Mucosa of descending colon (tissue), 3 donors: ENCODE results near the gene STK32C. TPM values are rescaled to one million over a fixed set of nuclear protein-coding genes. Genes with fewer than 3 reads are reported as not detected.

Experiments used
- ATAC-seq: fragments of 200-7000 bp; cut with Tn5 transposase; one replicate; pipeline ENCODE4 v1.9.1; 2020; ENCODE audit warnings: mild to moderate bottlenecking, moderate library complexity
- DNase-seq, 3 donors: peaks; one replicate each; pipeline ENCODE4 v3.0.0-alpha.2; 2020
- H3K36me3 ChIP-seq: fragments of 200-600 bp; one replicate; pipeline ENCODE4 v1.8.0; 2021; ENCODE audit warnings: low read depth, mild to moderate bottlenecking
- H3K4me1 ChIP-seq: fragments of 200-600 bp; one replicate; pipeline ENCODE4 v1.8.0; 2021; ENCODE audit warnings: low read depth, mild to moderate bottlenecking
- H3K4me3 ChIP-seq: fragments of 200-600 bp; one replicate; pipeline ENCODE4 v1.8.0; 2021; ENCODE audit warnings: mild to moderate bottlenecking
- H3K9me3 ChIP-seq: fragments of 200-600 bp; one replicate; pipeline ENCODE4 v1.8.0; 2021; ENCODE audit warnings: mild to moderate bottlenecking
- CTCF ChIP-seq: fragments of 200-600 bp; IDR thresholded peaks from one replicate; pipeline ENCODE4 v1.8.0; 2022; ENCODE audit warnings: antibody characterized with exemption, mild to moderate bottlenecking
- intact Hi-C, 2 donors: fragments of 100-400 bp; cut with DNase I in 1 of 2; cut with micrococcal nuclease in 1 of 2; formaldehyde crosslinking; loops; one replicate each; pipeline versions ENCODE4 v1.11.0 to v1.11.1; 2022; cut with DNase I, micrococcal nuclease
- total RNA-seq, 3 donors: library from RNA; stranded (reverse); fragmentation: NEBNext Ultra II Directional in 2 of 3; extraction: Animal tissue kit (Norgen Biotek cat#: 25700) in 2 of 3; gene quantifications; one replicate each; pipeline versions ENCODE4 v1.2.1 to v1.2.4, GENCODE V29; 2021 to 2023
- donor health status: DM: no; HTN: no; CAD: no; lungs with moderate emphysema.
- donor health status: DM: no; HTN: no; CAD: no.
- donor health status: DM: no; HTN: yes; CAD: no.

Gene STK32C
- total RNA-seq, 3 donors from 2014 or later = 4.5 to 11.5 (median 11.1) TPM

GRCh38 chr10:132175408-132175807, 132.3 kb downstream of the STK32C start:
- no peak for TF ChIP-seq CTCF
- no peaks in the 10 kb centered on the region for H3K36me3 ChIP-seq
- intact Hi-C loops = no loop called here
- ATAC-seq (no peak), DNase-seq (no peak)
- no peaks in the 10 kb centered on the region for H3K9me3 ChIP-seq
- no peak overlapping the region for H3K4me3 ChIP-seq
- H3K4me1 ChIP-seq = no peaks in the 10 kb centered on the region

GRCh38 chr10:132174237-132174636, 133.5 kb downstream of the STK32C start:
- Histone ChIP-seq H3K4me3 (no peak overlapping the region), H3K9me3 (no peaks in the 10 kb centered on the region), H3K36me3 (no peaks in the 10 kb centered on the region), H3K4me1 (no peaks in the 10 kb centered on the region)
- DNase-seq (no peak), ATAC-seq (no peak)
- TF ChIP-seq CTCF = no peak
- intact Hi-C loops = no loop called here

GRCh38 chr10:132173185-132173584, 134.6 kb downstream of the STK32C start:
- intact Hi-C loops = no loop called here
- H3K36me3 ChIP-seq = no peaks in the 10 kb centered on the region
- no peak for TF ChIP-seq CTCF
- H3K4me3 ChIP-seq = no peak overlapping the region
- no peaks in the 10 kb centered on the region for H3K4me1 ChIP-seq
- ATAC-seq (no peak), DNase-seq (no peak)
- H3K9me3 ChIP-seq = no peaks in the 10 kb centered on the region

GRCh38 chr10:132172091-132173066, 135.4 kb downstream of the STK32C start:
- Histone ChIP-seq H3K36me3 (no peaks in the 10 kb centered on the region), H3K9me3 (no peaks in the 10 kb centered on the region), H3K4me1 (no peaks in the 10 kb centered on the region), H3K4me3 (no peak overlapping the region)
- no peak for TF ChIP-seq CTCF
- ATAC-seq (no peak), DNase-seq (no peak)
- intact Hi-C loops = no loop called here

GRCh38 chr10:132170561-132171361, 137.0 kb downstream of the STK32C start:
- no peaks in the 10 kb centered on the region for H3K9me3 ChIP-seq
- H3K4me3 ChIP-seq = no peak overlapping the region
- no peaks in the 10 kb centered on the region for H3K36me3 ChIP-seq
- no peaks in the 10 kb centered on the region for H3K4me1 ChIP-seq
- intact Hi-C loops = no loop called here
- DNase-seq (peak in 1 of 3 donors; percentile 36), ATAC-seq (no peak)
- TF ChIP-seq CTCF = no peak
